GM19238 (cell line): ENCODE measurements around the gene LEFTY1.
"Not testable (repeated sequence)": the region's sequence is repeated elsewhere in the genome, so short reads cannot be mapped to it uniquely, and the experiment has no call there.

Experiments used
- DNase-seq: peaks from one replicate; pipeline ENCODE4 v3.0.0; 2011; ENCODE audit warnings: low spot score; ENCODE audit not compliant: insufficient read length

Gene LEFTY1

GRCh38 chr1:225888289-225888897, 553 bp downstream of the LEFTY1 start:
- DNase-seq, result no peak

GRCh38 chr1:225887554-225888288, 1.2 kb downstream of the LEFTY1 start:
- not testable (repeated sequence) for DNase-seq

GRCh38 chr1:225887030-225887314, 2.0 kb downstream of the LEFTY1 start:
- DNase-seq, result no peak

- no peak for DNase-seq
These were observed 2.6 kb downstream of the LEFTY1 start for GRCh38 chr1:225886159-225887029.

GRCh38 chr1:225885336-225885735, 3.6 kb downstream of the LEFTY1 start:
- no peak for DNase-seq

- DNase-seq, result no peak
These were observed 5.2 kb downstream of the LEFTY1 start for GRCh38 chr1:225883616-225884265.

- no peak for DNase-seq
These were observed 6.0 kb downstream of the LEFTY1 start for GRCh38 chr1:225882694-225883615.

- DNase-seq, result peak; percentile 94
These were observed 6.8 kb downstream of the LEFTY1 start, which contains the start of gene TMEM63A for GRCh38 chr1:225881959-225882693. Gene TMEM63A, minus strand, starts transcription at chr1:225882380. Its CDS starts 4,800 bp downstream, at chr1:225877580.

GRCh38 chr1:225881081-225881958, 7.6 kb downstream of the LEFTY1 start:
- DNase-seq, result peak; percentile 71

GRCh38 chr1:225880636-225881035, 8.3 kb downstream of the LEFTY1 start:
- no peak for DNase-seq

- no peak for DNase-seq
These were observed 8.7 kb downstream of the LEFTY1 start for GRCh38 chr1:225880222-225880588.

GRCh38 chr1:225879521-225880221, 9.3 kb downstream of the LEFTY1 start:
- no peak for DNase-seq

GRCh38 chr1:225878282-225878681, 10.7 kb downstream of the LEFTY1 start:
- DNase-seq, result no peak

GRCh38 chr1:225877580-225877979, 11.4 kb downstream of the LEFTY1 start:
- DNase-seq, result no peak

- DNase-seq, result no peak
These were observed 11.9 kb downstream of the LEFTY1 start for GRCh38 chr1:225876900-225877510.

- no peak for DNase-seq
These were observed 13.7 kb downstream of the LEFTY1 start for GRCh38 chr1:225875044-225875815.

GRCh38 chr1:225874431-225874830, 14.5 kb downstream of the LEFTY1 start:
- DNase-seq, result no peak
